ENCODE measurements around the gene LZIC.

Gene LZIC

GRCh38 chr1:9912264-9912936 lies 30.8 kb downstream of the LZIC start:
- no peak for DNase-seq (ENCODE audit: low read depth)
- TF ChIP-seq CTCF (IDR thresholded peaks at IDR 0.05; ENCODE audit: low read depth, low read length, missing control alignments), result no peak

GRCh38 chr1:9910423-9911178 lies 32.6 kb downstream of the LZIC start:
- no peak for TF ChIP-seq CTCF (IDR thresholded peaks at IDR 0.05; ENCODE audit: low read depth, low read length, missing control alignments)
- H3K4me3 ChIP-seq (ENCODE audit: low read depth, low read length), result peak overlapping the region; percentile 73
- DNase-seq (ENCODE audit: low read depth), result peak; percentile 94

More at GRCh38 chr1:9912264-9912936, 30.8 kb downstream of the LZIC start:
- H3K4me3 ChIP-seq (ENCODE audit: low read depth, low read length), result no peak overlapping the region

GRCh38 chr1:9910076-9910422 lies 33.1 kb downstream of the LZIC start, which contains the start of gene CTNNBIP1:
TSS of gene CTNNBIP1 (minus strand) at chr1:9910269. CDS start at chr1:9872064, 38,205 bp downstream.
- DNase-seq (ENCODE audit: low read depth), result no peak
- peak within 1 kb of the TSS; percentile 78 for H3K4me3 ChIP-seq (ENCODE audit: low read depth, low read length)
- TF ChIP-seq CTCF (IDR thresholded peaks at IDR 0.05; ENCODE audit: low read depth, low read length, missing control alignments), result no peak

GRCh38 chr1:9909234-9910046 lies 33.8 kb downstream of the LZIC start:
- DNase-seq (ENCODE audit: low read depth), result no peak
- no peak for TF ChIP-seq CTCF (IDR thresholded peaks at IDR 0.05; ENCODE audit: low read depth, low read length, missing control alignments)
- peak overlapping the region; percentile 78 for H3K4me3 ChIP-seq (ENCODE audit: low read depth, low read length)

- H3K4me3 ChIP-seq (ENCODE audit: low read depth, low read length), result peak overlapping the region; percentile 78; the same call in 1 of the 2 replicates
- DNase-seq (ENCODE audit: low read depth), result no peak
- no peak for TF ChIP-seq CTCF (IDR thresholded peaks at IDR 0.05; ENCODE audit: low read depth, low read length, missing control alignments)
Measured at GRCh38 chr1:9908871-9909233, 34.3 kb downstream of the LZIC start.

- TF ChIP-seq CTCF (IDR thresholded peaks at IDR 0.05; ENCODE audit: low read depth, low read length, missing control alignments), result no peak
- no peak for DNase-seq (ENCODE audit: low read depth)
- H3K4me3 ChIP-seq (ENCODE audit: low read depth, low read length), result no peak overlapping the region
Measured at GRCh38 chr1:9907441-9907840, 35.8 kb downstream of the LZIC start.
